Upper lobe of left lung (tissue), 6 donors: ENCODE measurements around the gene ACTR10. TPM values are rescaled to one million over a fixed set of nuclear protein-coding genes. Genes with fewer than 3 reads are reported as not detected.

ENCODE experiments used
- ATAC-seq, 2 donors: fragments of 200-7000 bp; cut with Tn5 transposase; one replicate each; pipeline ENCODE4 v1.9.1; 2022; ENCODE audit warnings: mild to moderate bottlenecking in 2 of 2, moderate library complexity in 2 of 2; ENCODE audit not compliant: low FRiP score in 2 of 2
- DNase-seq, 2 donors: peaks; one replicate each; pipeline ENCODE4 v3.0.0-alpha.2; 2019 to 2020
- H3K27ac ChIP-seq, 4 donors: fragments of 200-600 bp; sonication (generic); one replicate each; pipeline ENCODE4 v1.5.1; 2016 to 2019
- H3K27me3 ChIP-seq, 4 donors: fragments of 200-600 bp; sonication (generic); one replicate each; pipeline ENCODE4 v1.5.1; 2017 to 2019
- H3K36me3 ChIP-seq, 4 donors: fragments of 200-600 bp; sonication (generic); one replicate each; pipeline ENCODE4 v1.5.1; 2016 to 2019
- H3K4me1 ChIP-seq, 4 donors: fragments of 200-600 bp; sonication (generic); one replicate each; pipeline ENCODE4 v1.5.1; 2018 to 2019
- H3K4me3 ChIP-seq, 4 donors: fragments of 200-600 bp; sonication (generic); one replicate each; pipeline ENCODE4 v1.5.1; 2017 to 2019; ENCODE audit warnings: mild to moderate bottlenecking in 2 of 4, moderate library complexity in 1 of 4
- H3K9me3 ChIP-seq, 4 donors: fragments of 200-600 bp; sonication (generic); one replicate each; pipeline ENCODE4 v1.5.1; 2018 to 2019
- CTCF ChIP-seq, 6 experiments: fragments of 450-650 bp in 4 of 6; fragments of 200-600 bp in 2 of 6; sonication (generic) in 2 of 6; IDR thresholded peaks; one replicate each; pipeline ENCODE4 v1.5.1; 2016 to 2019; ENCODE audit warnings: antibody characterized with exemption in 6 of 6
- EP300 ChIP-seq, 4 donors: sonication (generic); formaldehyde crosslinking; IDR thresholded peaks; one replicate each; pipeline ENCODE4 v1.5.1; 2017; ENCODE audit warnings: antibody characterized with exemption in 4 of 4, control low read depth in 2 of 4
- POLR2A ChIP-seq, 4 donors: fragments of 450-650 bp; IDR thresholded peaks; one replicate each; pipeline ENCODE4 v1.5.1; 2016 to 2017; ENCODE audit warnings: antibody characterized with exemption in 4 of 4, mild to moderate bottlenecking in 2 of 4
- POLR2AphosphoS5 ChIP-seq, 2 donors: sonication (generic); formaldehyde crosslinking; IDR thresholded peaks; one replicate each; pipeline ENCODE4 v1.5.1; 2017; ENCODE audit warnings: antibody characterized with exemption in 2 of 2
- WGBS, 2 donors: methylation state at CpG; one replicate each; pipeline ENCODE4 v1.1.5; 2017 to 2018; 5-methylcytosine and 5-hydroxymethylcytosine counted together
- small RNA-seq, 4 donors: library from RNA; depleted of rRNA; stranded (forward); fragments of <200 nt; gene quantifications; one replicate each; pipeline ENCODE3, GENCODE V24; 2016
- total RNA-seq, 6 donors: library from RNA; depleted of rRNA in 4 of 6; stranded (reverse); fragments of >200 nt in 4 of 6; gene quantifications; one replicate each; pipeline versions ENCODE4 v1.1.0 to v1.2.1, GENCODE V29; 2016 to 2021
- donor health status: DM: no; HTN: no; CAD: no; lungs with moderate emphysema.
- donor health status: DM: no; HTN: yes; CAD: no; lungs with severe emphysema.

The ACTR10 gene
- total RNA-seq, 6 donors from 2014 or later: 18.9 to 106 (median 51.7) TPM

GRCh38 chr14:58285132-58285531, 85.2 kb downstream of the ACTR10 start:
- ATAC-seq (no peak), DNase-seq (no peak)
- no peak for TF ChIP-seq POLR2AphosphoS5 (IDR thresholded peaks at IDR 0.05)
- TF ChIP-seq CTCF (IDR thresholded peaks at IDR 0.05): no peak
- TF ChIP-seq EP300 (IDR thresholded peaks at IDR 0.05): no peak
- TF ChIP-seq POLR2A (IDR thresholded peaks at IDR 0.05): no peak
- Histone ChIP-seq H3K4me1 (peaks cover 34 to 50% (median 40%) of the 10 kb centered on the region in 4 donors), H3K27me3 (no peaks in the 10 kb centered on the region), H3K9me3 (no peaks in the 10 kb centered on the region), H3K36me3 (peaks cover 9 to 73% (median 35%) of the 10 kb centered on the region in 4 donors), H3K27ac (no peak overlapping the region), H3K4me3 (no peak overlapping the region)
- WGBS, 2 donors: 95 to 97% methylated on average over 4 of the region's 4 CpGs

Small RNA genes lying within 50 kb of the gene (small RNA-seq; reads per million reads assigned to genes)
- 0 reads per million in 4 donors for gene RN7SL598P

Other genes starting within 250 kb of the ACTR10 start
- 1 to 10 TPM; 1.0 to 6.2 (median 2.3) TPM for gene ARMH4, start 47.9 kb upstream of the ACTR10 start, total RNA-seq
- gene PSMA3, start 44.7 kb downstream of the ACTR10 start, total RNA-seq: 100 to 1,000 TPM in 4 of 6 donors, 10 to 100 TPM in 2; 49.2 to 164 (median 153) TPM
- 10 to 100 TPM; 18.4 to 96.4 (median 38.7) TPM for gene ARID4A, start 98.4 kb downstream of the ACTR10 start, total RNA-seq
- gene TOMM20L, start 195.8 kb downstream of the ACTR10 start, total RNA-seq: 1 to 10 TPM in 1 of 6 donors, not detected in 5; 1.3 TPM
- 10 to 100 TPM in 5 of 6 donors, 1 to 10 TPM in 1; 8.7 to 24.3 (median 20.5) TPM for gene TIMM9, start 227.4 kb downstream of the ACTR10 start, total RNA-seq
- gene KIAA0586, start 227.6 kb downstream of the ACTR10 start, total RNA-seq: 10 to 100 TPM in 5 of 6 donors, 1 to 10 TPM in 1; 9.2 to 29.3 (median 12.2) TPM